Lung (tissue), 12 donors: ENCODE results near the gene DYNLT5. TPM values are rescaled to one million over a fixed set of nuclear protein-coding genes. Genes with fewer than 3 reads are reported as not detected.
A peak's percentile ranks its signal among the peaks of the same experiment; 100 is the strongest.

ENCODE experiments used
- ATAC-seq: fragments of 200-7000 bp; cut with Tn5 transposase; one replicate; pipeline ENCODE4 v1.9.1; 2020; ENCODE audit warnings: moderate number of reproducible peaks; ENCODE audit not compliant: insufficient read depth, low FRiP score
- DNase-seq, 3 donors: peaks; one replicate each; pipeline ENCODE4 v3.0.0-alpha.2; 2013 to 2017
- H3K27ac ChIP-seq, 2 donors: one replicate each; pipeline ENCODE4 v1.5.1; 2013; ENCODE audit warnings: mild to moderate bottlenecking in 2 of 2, moderate library complexity in 2 of 2, control low read depth in 1 of 2, inconsistent platforms in 1 of 2, low read depth in 1 of 2, low read length in 1 of 2
- H3K27me3 ChIP-seq, 3 donors: one replicate each; pipeline ENCODE4 v1.5.1; 2013; ENCODE audit warnings: low read length in 2 of 3; ENCODE audit not compliant: control insufficient read depth in 3 of 3, insufficient read depth in 3 of 3
- H3K36me3 ChIP-seq, 4 donors: one replicate each; pipeline ENCODE4 v1.5.1; 2013; ENCODE audit warnings: low read length in 4 of 4, mild to moderate bottlenecking in 1 of 4, moderate library complexity in 1 of 4; ENCODE audit not compliant: control insufficient read depth in 4 of 4, insufficient read depth in 4 of 4
- H3K4me1 ChIP-seq, 5 donors: one replicate each; pipeline ENCODE4 v1.5.1; 2013; ENCODE audit warnings: low read length in 5 of 5, mild to moderate bottlenecking in 2 of 5, moderate library complexity in 1 of 5; ENCODE audit not compliant: control insufficient read depth in 5 of 5, insufficient read depth in 5 of 5
- H3K4me3 ChIP-seq: one replicate; pipeline ENCODE4 v1.5.1; 2013; ENCODE audit warnings: mild to moderate bottlenecking, control low read depth, moderate library complexity
- H3K9ac ChIP-seq, 2 donors: one replicate each; pipeline ENCODE4 v1.5.1; 2013; ENCODE audit warnings: low read length in 2 of 2, control low read depth in 1 of 2; ENCODE audit not compliant: insufficient read depth in 1 of 2
- H3K9me3 ChIP-seq, 4 donors: one replicate each; pipeline ENCODE4 v1.5.1; 2013; ENCODE audit warnings: low read length in 3 of 4, mild to moderate bottlenecking in 1 of 4, moderate library complexity in 1 of 4; ENCODE audit not compliant: control insufficient read depth in 4 of 4, insufficient read depth in 3 of 4
- WGBS, 2 donors: extraction: QIAGEN DNeasy Blood & Tissue Kit; methylation state at CpG; one replicate each; pipeline ENCODE4 v1.1.7; 2013; 5-methylcytosine and 5-hydroxymethylcytosine counted together
- polyA plus RNA-seq, 2 donors: library from polyadenylated mRNA; stranded (reverse); fragments of 200-250 nt; gene quantifications; one replicate each; pipeline ENCODE4 v1.2.1, GENCODE V29; 2013
- total RNA-seq, 2 donors: library from RNA; depleted of rRNA in 1 of 2; stranded (reverse); fragments of >200 nt in 1 of 2; gene quantifications; one replicate each; pipeline ENCODE4 v1.2.1, GENCODE V29; 2014 to 2021
- TF ChIP-seq, protein P1 (sequence below): IDR thresholded peaks from 2 replicates; pipeline ENCODE4 v1.5.1; 2012; ENCODE audit warnings: mild to moderate bottlenecking; ENCODE audit errors: control extremely low read depth, extremely low read depth
- donor health status: control.
- donor health status: control.
- donor health status: Bipolar disorder and iron deficiency.
- donor health status: healthy.
- donor health status: DM: yes; HTN: yes; CAD: no.

The DYNLT5 gene
- total and polyA plus RNA-seq, 4 donors = 3.0 to 29.3 (median 7.8) TPM

DNA sequence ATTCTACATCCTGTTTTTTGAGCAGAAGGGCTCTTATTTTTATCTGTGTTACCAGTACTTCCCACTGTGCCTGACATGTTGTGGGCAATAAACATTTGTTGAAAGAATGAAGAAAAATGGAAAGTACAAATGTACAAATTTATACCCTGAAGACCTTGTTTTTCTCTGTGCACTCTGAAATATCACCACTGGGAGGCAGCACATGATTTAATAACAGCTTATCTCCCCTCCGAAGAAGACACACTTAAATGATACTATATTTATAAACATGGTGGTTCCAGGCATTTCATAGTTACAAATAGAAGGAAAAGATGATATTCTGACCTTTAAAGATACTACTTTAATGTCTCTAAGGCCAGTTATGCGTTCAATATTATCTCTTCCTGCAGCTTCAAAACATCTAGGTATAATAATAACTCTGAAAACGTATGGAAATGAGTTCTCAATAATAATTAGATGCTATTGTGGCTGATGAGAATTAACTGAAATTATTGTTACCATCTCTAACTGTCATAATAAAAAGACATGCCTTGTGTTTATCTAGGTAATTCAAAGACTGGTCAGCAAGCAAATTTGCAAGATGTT lies 12.8 kb downstream of the DYNLT5 start:
- Histone ChIP-seq H3K9ac (no peak overlapping the region), H3K27me3 (no peaks in the 10 kb centered on the region), H3K4me1 (no peaks in the 10 kb centered on the region), H3K9me3 (no peaks in the 10 kb centered on the region), H3K36me3 (no peaks in the 10 kb centered on the region), H3K27ac (no peak overlapping the region), H3K4me3 (no peak overlapping the region)
- TF ChIP-seq, protein P1, sequence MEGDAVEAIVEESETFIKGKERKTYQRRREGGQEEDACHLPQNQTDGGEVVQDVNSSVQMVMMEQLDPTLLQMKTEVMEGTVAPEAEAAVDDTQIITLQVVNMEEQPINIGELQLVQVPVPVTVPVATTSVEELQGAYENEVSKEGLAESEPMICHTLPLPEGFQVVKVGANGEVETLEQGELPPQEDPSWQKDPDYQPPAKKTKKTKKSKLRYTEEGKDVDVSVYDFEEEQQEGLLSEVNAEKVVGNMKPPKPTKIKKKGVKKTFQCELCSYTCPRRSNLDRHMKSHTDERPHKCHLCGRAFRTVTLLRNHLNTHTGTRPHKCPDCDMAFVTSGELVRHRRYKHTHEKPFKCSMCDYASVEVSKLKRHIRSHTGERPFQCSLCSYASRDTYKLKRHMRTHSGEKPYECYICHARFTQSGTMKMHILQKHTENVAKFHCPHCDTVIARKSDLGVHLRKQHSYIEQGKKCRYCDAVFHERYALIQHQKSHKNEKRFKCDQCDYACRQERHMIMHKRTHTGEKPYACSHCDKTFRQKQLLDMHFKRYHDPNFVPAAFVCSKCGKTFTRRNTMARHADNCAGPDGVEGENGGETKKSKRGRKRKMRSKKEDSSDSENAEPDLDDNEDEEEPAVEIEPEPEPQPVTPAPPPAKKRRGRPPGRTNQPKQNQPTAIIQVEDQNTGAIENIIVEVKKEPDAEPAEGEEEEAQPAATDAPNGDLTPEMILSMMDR = peak; percentile 61
- WGBS, 2 donors = 19 to 24% methylated on average over 3 of the region's 3 CpGs
- no peak for ATAC-seq
- peak; percentile 45 to 74 (median 62) for DNase-seq

DNA sequence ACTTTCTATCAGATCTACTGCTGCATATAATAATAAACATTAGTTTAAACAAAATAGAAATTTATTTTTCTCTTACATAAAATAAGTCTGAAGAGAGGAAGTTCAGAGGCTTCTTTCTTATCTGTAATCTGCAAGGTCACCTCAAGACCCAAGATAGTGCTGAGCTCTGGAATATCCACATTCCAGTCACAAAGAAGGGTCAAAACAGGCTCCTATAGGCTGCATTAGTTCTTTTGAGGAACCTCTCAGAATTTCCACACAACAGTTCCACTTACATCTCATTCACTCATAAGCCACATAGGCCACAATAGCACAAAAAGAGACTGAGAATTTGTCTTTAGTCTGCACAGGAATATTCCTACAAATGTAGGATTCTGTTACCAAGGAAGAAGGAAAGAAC lies 15.4 kb downstream of the DYNLT5 start:
- H3K9me3 ChIP-seq = no peaks in the 10 kb centered on the region
- no peak for DNase-seq
- no peaks in the 10 kb centered on the region for H3K4me1 ChIP-seq
- H3K27me3 ChIP-seq = no peaks in the 10 kb centered on the region
- no peak overlapping the region for H3K9ac ChIP-seq
- TF ChIP-seq, protein P1 = no peak
- no peak for ATAC-seq
- no peak overlapping the region for H3K4me3 ChIP-seq
- no peak overlapping the region for H3K27ac ChIP-seq
- H3K36me3 ChIP-seq = peaks cover 0 to 4% (median 0%) of the 10 kb centered on the region in 4 donors

DNA sequence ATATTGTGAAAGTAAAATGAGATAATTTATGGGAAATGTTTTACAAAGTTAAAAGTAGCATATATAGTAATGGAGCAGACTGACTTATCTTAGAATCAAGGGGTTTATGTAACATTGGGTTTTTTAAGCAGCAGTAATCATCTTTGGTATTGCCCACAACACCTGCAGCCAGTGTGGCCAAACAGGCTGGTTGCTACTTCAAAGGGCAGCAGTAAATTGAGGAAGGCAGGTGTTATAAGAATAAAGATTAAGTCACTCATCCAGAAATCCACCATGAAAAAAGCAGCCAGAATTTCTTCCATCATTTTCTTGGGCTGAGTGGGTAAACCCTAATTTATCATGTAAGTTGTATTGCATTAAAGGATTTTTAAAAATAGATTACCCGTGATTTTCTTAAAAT lies 16.7 kb downstream of the DYNLT5 start:
- 88 to 92% methylated on average over 1 of the region's 1 CpG for WGBS, 2 donors
- Histone ChIP-seq H3K36me3 (peaks cover 0 to 5% (median 0%) of the 10 kb centered on the region in 4 donors), H3K9me3 (no peaks in the 10 kb centered on the region), H3K27ac (no peak overlapping the region), H3K4me3 (no peak overlapping the region), H3K27me3 (no peaks in the 10 kb centered on the region), H3K9ac (no peak overlapping the region), H3K4me1 (no peaks in the 10 kb centered on the region)
- TF ChIP-seq, protein P1 = no peak
- no peak for DNase-seq
- no peak for ATAC-seq
